Measurements from ENCODE around the gene ZDHHC14. TPM values are rescaled to one million over a fixed set of nuclear protein-coding genes. Genes with fewer than 3 reads are reported as not detected.
"Not testable (repeated sequence)": the region's sequence is repeated elsewhere in the genome, so short reads cannot be mapped to it uniquely, and the experiment has no call there.

The ZDHHC14 gene
- polyA plus RNA-seq, 4 donors: 20.1 to 27.9 (median 22.5) TPM

GRCh38 chr6:157695301-157696040 is 314.5 kb downstream of the ZDHHC14 start:
- DNase-seq (ENCODE audit: low read depth in 4 of 4, low spot score in 3 of 4): no peak

GRCh38 chr6:157699777-157700636 is 319.0 kb downstream of the ZDHHC14 start:
- DNase-seq (ENCODE audit: low read depth in 4 of 4, low spot score in 3 of 4): no peak

- not testable (repeated sequence) for DNase-seq (ENCODE audit: low read depth in 4 of 4, low spot score in 3 of 4)
These were observed 325.4 kb downstream of the ZDHHC14 start for GRCh38 chr6:157706351-157706750.

DNA sequence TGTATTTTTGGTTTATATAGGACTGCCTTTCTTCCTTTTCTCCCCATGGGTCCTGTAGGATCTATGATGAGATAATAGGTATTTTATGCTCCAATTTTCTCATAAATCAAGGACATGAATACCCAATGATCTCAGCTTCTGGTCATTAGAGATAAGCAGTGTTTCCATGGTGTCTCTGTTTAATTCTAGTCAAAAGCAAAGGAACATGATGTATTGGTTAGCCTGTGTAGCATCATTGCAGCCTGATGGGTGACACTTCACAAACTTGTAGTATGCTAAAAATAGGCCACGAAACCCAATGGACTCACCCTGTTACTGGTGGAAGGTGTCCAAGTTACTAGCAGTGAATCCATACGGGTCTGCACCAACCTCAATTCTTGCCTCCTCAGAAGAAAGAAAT is 325.9 kb downstream of the ZDHHC14 start:
- DNase-seq (ENCODE audit: low read depth in 4 of 4, low spot score in 3 of 4): no peak

GRCh38 chr6:157707576-157707975 is 326.6 kb downstream of the ZDHHC14 start:
- no peak for DNase-seq (ENCODE audit: low read depth in 4 of 4, low spot score in 3 of 4)

DNA sequence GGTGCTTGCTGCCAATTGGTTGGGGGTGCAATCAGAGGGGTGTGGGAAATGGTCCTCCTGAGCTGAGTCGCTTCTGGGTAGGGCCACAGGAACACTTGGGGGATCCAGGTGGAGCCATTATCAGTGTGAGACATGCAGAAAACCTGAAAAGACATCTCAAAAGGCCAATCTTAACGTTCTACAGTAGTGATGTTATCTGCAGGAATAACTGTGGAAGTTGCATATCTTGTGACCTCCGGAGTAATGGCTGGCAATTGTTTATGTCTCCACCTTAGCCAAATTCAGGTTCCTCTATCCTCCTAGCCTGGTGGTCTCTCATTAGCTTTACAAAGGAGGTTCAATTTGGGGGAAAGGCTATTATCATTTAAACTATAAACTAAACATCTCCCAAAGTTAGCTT is 327.2 kb downstream of the ZDHHC14 start:
- DNase-seq (ENCODE audit: low read depth in 4 of 4, low spot score in 3 of 4): no peak

DNA sequence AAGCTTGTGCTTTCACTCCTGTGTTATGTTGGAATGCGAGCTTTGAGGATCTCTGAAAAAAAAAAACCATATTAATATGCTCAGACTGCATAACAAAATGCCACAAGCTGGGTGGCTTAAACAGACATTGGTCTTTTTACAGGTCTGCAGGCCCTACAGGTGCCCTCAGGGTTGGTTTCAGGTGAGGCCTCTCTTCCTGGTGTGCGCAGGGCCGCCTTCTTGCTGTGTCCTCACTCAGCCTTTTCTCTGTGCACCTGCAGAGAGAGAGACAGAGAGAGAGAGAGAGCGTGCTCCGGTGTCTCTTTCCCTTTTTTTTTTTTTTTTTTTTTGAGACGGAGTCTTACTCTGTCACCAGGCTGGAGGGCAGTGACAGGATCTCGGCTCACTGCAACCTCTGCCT is 327.9 kb downstream of the ZDHHC14 start:
- no peak for DNase-seq (ENCODE audit: low read depth in 4 of 4, low spot score in 3 of 4)

DNA sequence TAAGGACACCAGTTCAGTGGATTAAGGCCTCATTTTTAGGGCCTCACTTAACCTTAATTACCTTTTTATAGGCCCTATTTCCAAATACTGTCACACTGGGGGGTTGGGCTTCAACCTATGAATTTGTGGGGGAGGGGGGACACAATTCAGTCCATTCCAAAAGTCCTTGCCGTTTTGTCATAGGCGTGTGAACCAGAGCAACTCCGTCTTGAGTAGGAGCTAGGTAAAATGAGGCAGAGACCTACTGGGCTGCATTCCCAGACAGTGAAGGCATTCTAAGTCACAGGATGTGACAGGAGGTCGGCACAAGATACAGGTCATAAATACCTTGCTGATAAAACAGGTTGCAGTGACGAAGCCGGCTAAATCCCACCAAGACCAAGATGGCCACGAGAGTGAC is 328.6 kb downstream of the ZDHHC14 start:
- no peak for DNase-seq (ENCODE audit: low read depth in 4 of 4, low spot score in 3 of 4)

DNA sequence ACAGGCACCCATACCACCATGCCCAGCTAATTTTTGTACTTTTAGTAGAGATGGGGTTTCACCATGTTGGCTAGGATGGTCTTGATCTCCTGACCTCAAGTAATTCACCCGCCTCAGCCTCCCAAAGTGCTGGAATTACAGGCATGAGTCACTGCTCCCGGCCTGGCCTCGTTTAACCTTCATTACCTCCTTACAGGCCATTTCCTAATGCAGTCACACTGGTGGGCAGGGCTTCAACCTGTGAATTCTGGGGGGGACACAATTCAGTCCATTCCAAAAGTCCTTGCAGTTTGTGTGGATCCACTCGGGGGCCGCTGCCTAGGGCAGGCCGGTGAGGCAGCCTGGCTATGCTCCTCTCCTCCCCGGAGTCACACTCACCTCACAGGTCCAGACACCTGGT is 329.6 kb downstream of the ZDHHC14 start:
- DNase-seq (ENCODE audit: low read depth in 4 of 4, low spot score in 3 of 4): no peak

DNA sequence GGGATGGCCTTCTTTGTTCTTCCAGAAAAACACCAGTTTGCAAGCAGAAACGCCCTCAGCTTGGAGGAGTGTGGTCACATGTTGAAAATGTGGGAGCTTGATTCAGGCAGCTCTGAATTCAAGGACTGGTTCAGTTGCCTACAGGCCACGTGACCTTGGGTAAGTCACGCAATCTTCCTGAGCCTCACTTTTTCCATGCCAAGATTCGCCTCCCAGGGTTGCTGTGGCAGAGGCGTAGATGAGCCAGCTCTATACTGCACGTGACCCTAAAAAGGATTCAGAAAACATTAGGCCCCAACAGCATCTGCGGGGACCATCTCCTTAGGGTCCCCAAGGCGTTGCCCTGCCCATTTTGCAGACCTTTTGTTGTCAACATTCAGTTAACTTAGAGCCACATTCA is 330.1 kb downstream of the ZDHHC14 start:
- no peak for DNase-seq (ENCODE audit: low read depth in 4 of 4, low spot score in 3 of 4)

- no peak for DNase-seq (ENCODE audit: low read depth in 4 of 4, low spot score in 3 of 4)
These were observed 331.8 kb downstream of the ZDHHC14 start for GRCh38 chr6:157712585-157713295.

- no peak for DNase-seq (ENCODE audit: low read depth in 4 of 4, low spot score in 3 of 4)
These were observed 332.6 kb downstream of the ZDHHC14 start for GRCh38 chr6:157713451-157714152.

DNA sequence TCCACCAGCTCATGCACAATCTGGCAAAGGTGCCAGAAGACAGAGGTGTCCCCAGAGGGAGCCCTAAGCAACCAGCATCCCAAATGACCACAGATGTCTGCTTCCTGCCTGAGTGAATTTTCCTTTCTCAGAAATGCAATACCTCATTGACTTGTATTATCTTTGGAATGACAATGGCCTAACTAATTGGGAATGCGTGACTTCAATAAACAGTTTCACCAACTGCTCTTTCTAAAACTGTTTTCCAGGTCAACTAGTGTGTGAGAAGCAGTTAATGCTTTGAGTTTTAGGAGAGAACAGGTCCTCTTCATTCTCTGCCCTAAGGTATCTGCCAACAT is 333.1 kb downstream of the ZDHHC14 start:
- DNase-seq (ENCODE audit: low read depth in 4 of 4, low spot score in 3 of 4): no peak

- DNase-seq (ENCODE audit: low read depth in 4 of 4, low spot score in 3 of 4): no peak
These were observed 334.8 kb downstream of the ZDHHC14 start for GRCh38 chr6:157715728-157716164.

DNA sequence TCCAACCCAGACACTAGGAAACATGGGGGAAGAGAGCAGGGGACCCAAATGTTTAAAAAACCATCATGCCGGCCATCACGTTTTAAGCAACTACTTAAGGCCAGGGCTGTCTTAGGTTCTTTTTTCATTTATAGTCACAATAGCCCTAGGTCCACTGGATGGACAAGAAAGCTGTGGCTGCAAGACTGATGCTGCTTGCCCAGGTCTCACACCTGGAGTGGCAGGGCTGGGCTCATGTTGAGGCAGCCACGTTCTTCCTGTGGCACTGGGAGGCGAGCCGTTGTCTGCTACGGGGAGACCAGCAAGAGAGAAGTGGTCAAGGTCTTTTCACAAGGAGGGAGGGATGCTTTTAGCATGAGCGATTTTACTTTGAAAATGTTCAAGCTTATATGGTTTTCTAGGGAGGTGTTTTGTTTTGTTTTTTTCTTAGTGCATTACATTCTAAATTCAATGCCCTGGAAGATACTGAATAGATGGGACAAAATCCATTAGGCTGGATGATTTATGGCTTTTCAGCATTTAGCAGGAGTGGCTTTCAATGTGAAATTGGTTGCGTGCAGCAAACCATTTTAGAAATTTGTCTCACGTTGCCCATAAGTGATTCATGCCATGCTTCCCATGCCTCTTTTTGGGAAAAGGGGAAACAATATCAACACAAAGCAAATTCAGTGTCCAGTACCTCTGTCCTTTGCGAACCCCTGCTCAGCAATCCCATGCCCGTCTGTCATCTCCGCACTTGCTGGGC is 335.4 kb downstream of the ZDHHC14 start:
- DNase-seq (ENCODE audit: low read depth in 4 of 4, low spot score in 3 of 4): no peak

GRCh38 chr6:157717340-157717748 is 336.4 kb downstream of the ZDHHC14 start:
- DNase-seq (ENCODE audit: low read depth in 4 of 4, low spot score in 3 of 4): no peak

DNA sequence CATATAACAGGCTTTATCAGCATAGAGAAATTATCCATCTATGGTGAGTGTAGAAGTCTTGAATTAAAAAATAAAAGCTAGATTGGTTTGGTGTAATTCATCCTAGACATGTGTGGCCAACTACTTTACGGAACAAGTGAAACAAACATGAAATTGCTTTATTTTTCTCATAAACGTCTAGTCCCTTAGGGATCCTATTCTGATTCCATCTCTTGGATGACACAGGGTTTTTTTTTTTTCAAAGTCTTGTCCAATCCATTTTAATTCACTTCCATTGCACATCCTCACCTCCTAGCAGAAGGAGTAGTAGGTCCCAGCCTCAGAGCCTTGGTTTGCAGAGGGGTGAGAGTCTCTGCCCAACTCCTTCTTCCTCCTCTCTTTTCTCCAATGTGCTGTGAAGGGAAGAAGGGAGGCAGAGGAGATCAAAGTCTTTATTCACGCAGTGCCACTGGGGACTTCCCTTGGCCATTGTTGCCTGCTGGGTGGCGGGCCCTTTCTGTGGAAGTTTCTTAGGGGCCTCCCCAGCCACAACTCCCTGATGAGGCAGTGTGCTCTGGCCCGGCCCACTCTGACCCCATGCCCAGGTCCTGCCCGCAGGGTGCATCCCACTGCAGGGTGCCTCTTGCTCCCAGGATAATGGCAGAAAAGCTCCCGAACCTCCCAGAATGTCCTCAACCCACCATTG is 337.7 kb downstream of the ZDHHC14 start:
- no peak for DNase-seq (ENCODE audit: low read depth in 4 of 4, low spot score in 3 of 4)

DNA sequence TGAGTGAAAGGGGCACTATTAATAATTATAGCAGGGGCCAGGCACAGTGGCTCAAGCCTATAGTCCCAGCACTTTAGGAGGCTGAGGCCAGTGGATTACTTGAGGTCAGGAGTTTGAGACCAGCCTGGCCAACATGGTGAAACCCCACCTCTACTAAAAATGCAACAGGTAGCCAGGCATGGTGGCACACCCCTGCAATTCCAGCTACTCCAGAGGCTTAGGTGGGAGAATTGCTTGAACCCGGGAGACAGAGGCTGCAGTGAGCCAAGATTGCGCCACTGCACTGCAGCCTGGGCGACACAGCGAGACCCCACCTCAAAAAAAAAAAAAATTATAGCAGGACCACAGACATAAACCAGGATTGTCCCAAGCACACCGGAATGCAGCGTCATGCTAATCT is 340.0 kb downstream of the ZDHHC14 start:
- DNase-seq (ENCODE audit: low read depth in 4 of 4, low spot score in 3 of 4): not testable (repeated sequence)

GRCh38 chr6:157721426-157721825 is 340.4 kb downstream of the ZDHHC14 start:
- no peak for DNase-seq (ENCODE audit: low read depth in 4 of 4, low spot score in 3 of 4)
